K562 (cell line): ENCODE results near the gene NECAB2. TPM values are rescaled to one million over a fixed set of nuclear protein-coding genes. Genes with fewer than 3 reads are reported as not detected.

Experiments
- BHLHE40 ChIP-seq: IDR thresholded peaks from 2 replicates; pipeline ENCODE4 v1.6.1; 2011; ENCODE audit warnings: low read length, improper control_type of control experiment
- CBFA2T2 ChIP-seq: fragments of 450-650 bp; conservative IDR thresholded peaks from 2 replicates; pipeline ENCODE4 v1.6.1; 2017; ENCODE audit warnings: mild to moderate bottlenecking
- EP300 ChIP-seq: IDR thresholded peaks from 2 replicates; pipeline ENCODE4 v1.6.1; 2012; ENCODE audit warnings: low read length, improper control_type of control experiment
- ETV5 ChIP-seq: sonication (generic); formaldehyde crosslinking; IDR thresholded peaks from 2 replicates; pipeline ENCODE4 v1.4.0; 2020; ENCODE audit warnings: low read depth, mild to moderate bottlenecking, missing genetic modification reagents
- FOXK2 ChIP-seq, 2 experiments: fragments of 450-650 bp; IDR thresholded peaks in 1 of 2; conservative IDR thresholded peaks in 1 of 2; 2 replicates each; pipeline ENCODE4 v1.6.1; 2016; ENCODE audit warnings: low read depth in 2 of 2, mild to moderate bottlenecking in 1 of 2
- FUS ChIP-seq: fragments of 200-400 bp; formaldehyde crosslinking; optimal IDR thresholded peaks from 2 replicates; pipeline ENCODE3; 2017; ENCODE audit warnings: low read depth, low read length
- JUN ChIP-seq, 2 experiments: sonication (generic) in 1 of 2; formaldehyde crosslinking in 1 of 2; IDR thresholded peaks; 2 replicates each; pipeline versions ENCODE4 v1.6.1 to v1.8.0; 2012 to 2022; ENCODE audit warnings: borderline replicate concordance in 2 of 2, mild to moderate bottlenecking in 2 of 2, improper control_type of control experiment in 1 of 2, low read depth in 1 of 2, low read length in 1 of 2, missing genetic modification reagents in 1 of 2
- L3MBTL2 ChIP-seq: fragments of 450-650 bp; IDR thresholded peaks from 2 replicates; pipeline ENCODE4 v1.6.1; 2016; ENCODE audit warnings: mild to moderate bottlenecking, moderate library complexity
- MCM5 ChIP-seq: fragments of 450-650 bp; IDR thresholded peaks from 2 replicates; pipeline ENCODE4 v1.6.1; 2016; ENCODE audit warnings: low read depth
- PHF20 ChIP-seq: fragments of 450-650 bp; IDR thresholded peaks from 2 replicates; pipeline ENCODE4 v1.6.1; 2018; ENCODE audit not compliant: partially characterized antibody
- POLR2A ChIP-seq: fragments of 450-650 bp; conservative IDR thresholded peaks from 2 replicates; pipeline ENCODE4 v1.6.1; 2016
- POLR2G ChIP-seq: fragments of 200-400 bp; formaldehyde crosslinking; IDR thresholded peaks from 2 replicates; pipeline ENCODE4 v1.6.1; 2017; ENCODE audit warnings: low read depth, mild to moderate bottlenecking, antibody characterized with exemption, low read length, moderate library complexity
- POU5F1 ChIP-seq: fragments of 150-350 bp; IDR thresholded peaks from 2 replicates; pipeline ENCODE4 v1.6.1; 2014; ENCODE audit warnings: borderline replicate concordance, low read length, low read depth, mild to moderate bottlenecking; ENCODE audit not compliant: partially characterized antibody
- RBM14 ChIP-seq: fragments of 200-400 bp; formaldehyde crosslinking; IDR thresholded peaks from 2 replicates; pipeline ENCODE4 v1.6.1; 2018; ENCODE audit warnings: low read depth, mild to moderate bottlenecking, low read length, moderate library complexity, borderline replicate concordance; ENCODE audit not compliant: insufficient read depth
- RBM22 ChIP-seq: fragments of 200-400 bp; formaldehyde crosslinking; IDR thresholded peaks from 2 replicates; pipeline ENCODE4 v1.6.1; 2018; ENCODE audit warnings: low read length, low read depth; ENCODE audit not compliant: poor library complexity, severe bottlenecking
- SMARCA4 ChIP-seq: fragments of 450-650 bp; IDR thresholded peaks from 2 replicates; pipeline ENCODE4 v1.6.1; 2016
- TCFL5 ChIP-seq: fragments of 250-450 bp; sonication (Bioruptor Pico); conservative IDR thresholded peaks from 2 replicates; pipeline ENCODE4 v1.6.1; 2021; ENCODE audit warnings: mild to moderate bottlenecking, moderate library complexity, matching md5 sums
- ZBTB43 ChIP-seq: sonication (generic); formaldehyde crosslinking; IDR thresholded peaks from 2 replicates; pipeline ENCODE4 v1.8.0; 2023; ENCODE audit warnings: mild to moderate bottlenecking, missing genetic modification reagents
- ZBTB9 ChIP-seq: fragments of 450-650 bp; formaldehyde crosslinking; IDR thresholded peaks from 2 replicates; pipeline ENCODE4 v1.4.0; 2020; ENCODE audit warnings: mild to moderate bottlenecking, moderate library complexity
- ZEB2 ChIP-seq: fragments of 450-650 bp; IDR thresholded peaks from 2 replicates; pipeline ENCODE4 v1.6.1; 2016
- ZNF134 ChIP-seq: fragments of 250-450 bp; sonication (Bioruptor Pico); conservative IDR thresholded peaks from 2 replicates; pipeline ENCODE4 v1.4.0; 2020
- ZNF224 ChIP-seq: sonication (generic); formaldehyde crosslinking; IDR thresholded peaks from 2 replicates; pipeline ENCODE4 v1.8.0; 2022; ENCODE audit warnings: mild to moderate bottlenecking, missing genetic modification reagents
- ZNF232 ChIP-seq: sonication (generic); formaldehyde crosslinking; IDR thresholded peaks from 2 replicates; pipeline ENCODE4 v1.8.0; 2022; ENCODE audit warnings: mild to moderate bottlenecking, missing genetic modification reagents
- ZNF277 ChIP-seq: fragments of 250-450 bp; sonication (Bioruptor Pico); IDR thresholded peaks from 2 replicates; pipeline ENCODE4 v1.8.0; 2022; ENCODE audit warnings: inconsistent platforms, mild to moderate bottlenecking, moderate library complexity, borderline replicate concordance
- ZNF384 ChIP-seq: IDR thresholded peaks from 2 replicates; pipeline ENCODE4 v1.6.1; 2012; ENCODE audit warnings: low read depth, low read length, improper control_type of control experiment
- polyA plus RNA-seq, 8 experiments: library from polyadenylated mRNA; depleted of rRNA in 4 of 8; stranded (reverse) in 5 of 8; unstranded in 3 of 8; fragments of >200 nt; fragmentation: Nextera tagmentation in 2 of 8; fragmentation: Illumina TruSeq in 1 of 8; extraction: Ambion mirVana in 2 of 8; extraction: Trizol in 1 of 8; gene quantifications; 2 replicates each; pipeline versions ENCODE4 v1.2.1 to v1.2.3, GENCODE V29; 2011 to 2014; ENCODE audit warnings: inconsistent platforms in 1 of 8, missing spikeins in 1 of 8
- total RNA-seq, 7 experiments: library from RNA; depleted of rRNA in 6 of 7; stranded (reverse); fragments of >200 nt in 6 of 7; fragmentation: Illumina TruSeq in 2 of 7; extraction: Trizol in 2 of 7; gene quantifications; 2 replicates each; pipeline versions ENCODE4 v1.2.1 to v1.2.3, GENCODE V29; 2011 to 2021; ENCODE audit warnings: low replicate concordance in 1 of 7

The NECAB2 gene
- total and polyA plus RNA-seq, 9 of the 15 experiments (the other 6 are each of a cell fraction or from before 2014, with no cell fraction given): 0.03 to 0.28 TPM; not detected in 7

- TF ChIP-seq ZBTB9 (CRISPR knock-in tag) (peak; percentile 66), FUS (no peak), POU5F1 (no peak), ZNF384 (peak; percentile 4; the same call in 1 of the 2 replicates), RBM22 (peak; percentile 9), POLR2G (peak; percentile 88), L3MBTL2 (peak; percentile 83), ZNF277 (CRISPR knock-in tag) (no peak), EP300 (peak; percentile 48), CBFA2T2 (no peak; the same call in 1 of the 2 replicates), MCM5 (no peak), BHLHE40 (peak; percentile 88), JUN (IDR thresholded peaks at IDR 0.05; ENCODE audit: borderline replicate concordance, low read depth, low read length) (peak; percentile 76), JUN (CRISPR knock-in tag; IDR thresholded peaks at IDR 0.05; ENCODE audit: borderline replicate concordance) (no peak), ZNF134 (CRISPR knock-in tag) (no peak), ZBTB43 (peak; percentile 74; the same call in 1 of the 2 replicates), FOXK2 (conservative IDR thresholded peaks at IDR 0.05 in 1 of 2, IDR thresholded peaks at IDR 0.05 in 1 of 2; ENCODE audit: low read depth in 2 of 2) (peak; percentile 13 to 20; a peak in 1 of 4 replicates), ZNF224 (no peak), PHF20 (peak; percentile 3), ETV5 (CRISPR knock-in tag) (0 out of 2 replicates have a peak, but pooled peaks have one; percentile 6), TCFL5 (no peak), ZEB2 (no peak), SMARCA4 (0 out of 2 replicates have a peak, but pooled peaks have one; percentile 54), RBM14 (0 out of 2 replicates have a peak, but pooled peaks have one; percentile 80), POLR2A (peak; percentile 93), ZNF232 (CRISPR knock-in tag) (0 out of 2 replicates have a peak, but pooled peaks have one; percentile 52)
Measured at GRCh38 chr16:83952940-83953795, 14.9 kb upstream of the NECAB2 start, which contains the start of gene OSGIN1 (continued).
